Suprapubic skin (tissue), 4 donors: ENCODE measurements around the gene EVA1C. TPM values are rescaled to one million over a fixed set of nuclear protein-coding genes. Genes with fewer than 3 reads are reported as not detected.

Experiments used
- DNase-seq, 2 donors: peaks; one replicate each; pipeline ENCODE4 v3.0.0-alpha.2; 2019; ENCODE audit warnings: low spot score in 2 of 2
- H3K27ac ChIP-seq: fragments of 200-600 bp; sonication (generic); one replicate; pipeline ENCODE4 v1.5.1; 2019
- H3K27me3 ChIP-seq: fragments of 200-600 bp; sonication (generic); one replicate; pipeline ENCODE4 v1.5.1; 2019
- H3K36me3 ChIP-seq: fragments of 200-600 bp; sonication (generic); one replicate; pipeline ENCODE4 v1.5.1; 2019
- H3K4me1 ChIP-seq: fragments of 200-600 bp; sonication (generic); one replicate; pipeline ENCODE4 v1.5.1; 2019
- H3K4me3 ChIP-seq: fragments of 200-600 bp; sonication (generic); one replicate; pipeline ENCODE4 v1.5.1; 2019; ENCODE audit warnings: mild to moderate bottlenecking
- H3K9me3 ChIP-seq: fragments of 200-600 bp; sonication (generic); one replicate; pipeline ENCODE4 v1.5.1; 2019
- CTCF ChIP-seq, 2 donors: fragments of 200-600 bp in 1 of 2; fragments of 450-650 bp in 1 of 2; sonication (generic) in 1 of 2; IDR thresholded peaks; one replicate each; pipeline ENCODE4 v1.5.1; 2016 to 2019; ENCODE audit warnings: antibody characterized with exemption in 2 of 2, mild to moderate bottlenecking in 1 of 2, moderate library complexity in 1 of 2
- EP300 ChIP-seq: sonication (generic); formaldehyde crosslinking; IDR thresholded peaks from one replicate; pipeline ENCODE4 v1.6.1; 2017; ENCODE audit warnings: antibody characterized with exemption
- POLR2A ChIP-seq, 2 donors: fragments of 450-650 bp; IDR thresholded peaks; one replicate each; pipeline ENCODE4 v1.6.1; 2017; ENCODE audit warnings: antibody characterized with exemption in 2 of 2, mild to moderate bottlenecking in 2 of 2, moderate library complexity in 2 of 2
- POLR2AphosphoS5 ChIP-seq, 3 donors: sonication (generic); formaldehyde crosslinking; IDR thresholded peaks; one replicate each; pipeline ENCODE4 v1.6.1; 2017; ENCODE audit warnings: antibody characterized with exemption in 3 of 3
- WGBS: methylation state at CpG from one replicate; pipeline ENCODE4 v1.1.5; 2018; 5-methylcytosine and 5-hydroxymethylcytosine counted together
- total RNA-seq, 4 donors: library from RNA; depleted of rRNA; stranded (reverse); fragments of >200 nt; gene quantifications; one replicate each; pipeline ENCODE4 v1.1.0, GENCODE V29; 2016

EVA1C gene
- total RNA-seq, 4 donors from 2014 or later: 57.1 to 98.6 (median 63.2) TPM

GRCh38 chr21:32382108-32382644, 30.3 kb upstream of the EVA1C start:
- Histone ChIP-seq H3K27ac (no peak overlapping the region), H3K9me3 (no peaks in the 10 kb centered on the region), H3K4me3 (no peak overlapping the region), H3K36me3 (peaks cover 64% of the 10 kb centered on the region), H3K4me1 (no peaks in the 10 kb centered on the region), H3K27me3 (no peaks in the 10 kb centered on the region)
- DNase-seq: no peak
- WGBS: 78% methylated on average over 10 of the region's 10 CpGs
- TF ChIP-seq POLR2A (IDR thresholded peaks at IDR 0.05) (no peak), POLR2AphosphoS5 (IDR thresholded peaks at IDR 0.05) (no peak), EP300 (no peak), CTCF (IDR thresholded peaks at IDR 0.05) (no peak)

GRCh38 chr21:32383812-32384211, 28.7 kb upstream of the EVA1C start:
- 92% methylated on average over 6 of the region's 6 CpGs for WGBS
- TF ChIP-seq CTCF (IDR thresholded peaks at IDR 0.05) (no peak), POLR2A (IDR thresholded peaks at IDR 0.05) (no peak), EP300 (no peak), POLR2AphosphoS5 (IDR thresholded peaks at IDR 0.05) (no peak)
- Histone ChIP-seq H3K4me3 (no peak overlapping the region), H3K4me1 (no peaks in the 10 kb centered on the region), H3K9me3 (no peaks in the 10 kb centered on the region), H3K27ac (no peak overlapping the region), H3K36me3 (peaks cover 52% of the 10 kb centered on the region), H3K27me3 (no peaks in the 10 kb centered on the region)
- DNase-seq: no peak

GRCh38 chr21:32386195-32386870, 26.2 kb upstream of the EVA1C start:
- no peaks in the 10 kb centered on the region for H3K9me3 ChIP-seq
- TF ChIP-seq CTCF (IDR thresholded peaks at IDR 0.05) (no peak), POLR2AphosphoS5 (IDR thresholded peaks at IDR 0.05) (no peak), POLR2A (IDR thresholded peaks at IDR 0.05) (no peak), EP300 (no peak)
- peaks cover 8% of the 10 kb centered on the region for H3K4me1 ChIP-seq
- no peak for DNase-seq
- H3K4me3 ChIP-seq: no peak overlapping the region
- H3K27ac ChIP-seq: no peak overlapping the region
- H3K36me3 ChIP-seq: peaks cover 34% of the 10 kb centered on the region
- 64% methylated on average over 6 of the region's 6 CpGs for WGBS
- H3K27me3 ChIP-seq: no peaks in the 10 kb centered on the region

- WGBS: 89% methylated on average over 8 of the region's 8 CpGs
- peaks cover 26% of the 10 kb centered on the region for H3K36me3 ChIP-seq
- TF ChIP-seq POLR2AphosphoS5 (IDR thresholded peaks at IDR 0.05) (no peak), POLR2A (IDR thresholded peaks at IDR 0.05) (no peak)
- no peak overlapping the region for H3K27ac ChIP-seq
- H3K4me1 ChIP-seq: peaks cover 17% of the 10 kb centered on the region
- DNase-seq: no peak
- H3K27me3 ChIP-seq: no peaks in the 10 kb centered on the region
- no peaks in the 10 kb centered on the region for H3K9me3 ChIP-seq
- H3K4me3 ChIP-seq: no peak overlapping the region
Observed at GRCh38 chr21:32387151-32387550, 25.4 kb upstream of the EVA1C start.

GRCh38 chr21:32388306-32388705, 24.2 kb upstream of the EVA1C start:
- Histone ChIP-seq H3K27ac (no peak overlapping the region), H3K4me3 (no peak overlapping the region), H3K9me3 (no peaks in the 10 kb centered on the region), H3K36me3 (peaks cover 14% of the 10 kb centered on the region), H3K4me1 (peaks cover 20% of the 10 kb centered on the region), H3K27me3 (no peaks in the 10 kb centered on the region)
- WGBS: 89% methylated on average over 9 of the region's 9 CpGs
- no peak for TF ChIP-seq CTCF (IDR thresholded peaks at IDR 0.05)
- TF ChIP-seq POLR2A (IDR thresholded peaks at IDR 0.05): no peak
- TF ChIP-seq POLR2AphosphoS5 (IDR thresholded peaks at IDR 0.05): no peak
- TF ChIP-seq EP300: no peak
- DNase-seq: no peak
